Measurements from ENCODE around the gene PAPPA.

The PAPPA gene

DNA sequence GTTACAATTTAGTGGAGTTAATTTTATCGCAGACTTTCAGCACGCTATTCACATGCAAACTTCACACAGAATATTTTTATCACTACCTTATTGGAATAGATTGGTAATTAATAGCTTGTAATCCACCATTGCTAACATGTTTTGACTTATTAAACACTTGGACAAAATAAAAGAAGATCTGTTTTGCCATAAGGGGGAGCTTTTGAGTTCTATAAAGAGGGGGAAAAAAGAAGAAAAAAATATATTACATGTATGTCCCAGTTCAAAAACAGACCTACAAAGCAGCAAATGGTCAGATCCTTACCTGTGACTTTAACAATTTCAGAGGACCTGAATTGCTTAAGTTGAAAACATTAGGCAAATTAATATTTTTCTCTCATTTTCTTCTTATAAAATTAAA lies 1.2 kb upstream of the PAPPA start:
- DNase-seq (ENCODE audit: extremely low read depth in 1 of 2, low read depth in 1 of 2): no peak

DNA sequence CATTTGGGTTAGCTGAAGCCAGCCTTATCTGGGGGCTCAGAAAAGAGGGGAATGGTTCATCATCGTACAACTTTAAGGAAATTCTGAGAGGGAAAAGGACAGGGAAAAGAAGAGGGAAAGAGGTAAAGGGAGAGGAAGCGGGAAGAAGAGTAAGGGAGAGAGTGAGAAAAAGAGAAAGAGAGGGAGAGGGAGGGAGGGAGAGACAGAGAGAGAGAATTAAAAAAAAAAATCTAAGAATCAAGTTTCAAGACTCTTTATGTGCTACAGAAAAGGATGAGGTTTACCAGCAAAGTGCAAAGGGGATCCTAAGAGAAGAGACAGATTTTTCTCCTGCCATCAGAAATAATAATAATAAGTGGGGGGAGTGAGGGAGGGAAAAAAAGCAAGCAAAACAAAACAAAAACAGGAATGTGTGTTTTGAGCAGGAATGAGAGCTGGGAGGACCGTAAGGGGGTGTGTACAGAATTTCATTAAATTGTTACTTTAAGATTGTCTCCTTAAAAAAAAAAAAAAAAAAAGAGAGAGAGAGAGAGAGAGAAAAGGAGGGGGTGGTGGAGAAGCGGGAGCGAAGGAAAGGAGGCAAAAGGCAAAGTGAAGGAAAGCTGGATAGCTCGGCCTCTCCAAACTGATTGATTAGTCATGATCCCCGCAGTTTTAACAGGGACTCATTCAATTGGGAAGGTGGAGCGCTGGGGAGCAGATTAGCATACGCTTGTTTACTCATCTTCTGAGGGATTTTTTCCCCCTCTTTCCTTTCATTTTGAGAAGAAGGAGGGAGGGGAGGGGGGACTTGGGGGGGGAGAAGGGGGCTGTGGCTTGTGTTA lies 438 bp upstream of the PAPPA start:
- no peak for DNase-seq (ENCODE audit: extremely low read depth in 1 of 2, low read depth in 1 of 2)

DNA sequence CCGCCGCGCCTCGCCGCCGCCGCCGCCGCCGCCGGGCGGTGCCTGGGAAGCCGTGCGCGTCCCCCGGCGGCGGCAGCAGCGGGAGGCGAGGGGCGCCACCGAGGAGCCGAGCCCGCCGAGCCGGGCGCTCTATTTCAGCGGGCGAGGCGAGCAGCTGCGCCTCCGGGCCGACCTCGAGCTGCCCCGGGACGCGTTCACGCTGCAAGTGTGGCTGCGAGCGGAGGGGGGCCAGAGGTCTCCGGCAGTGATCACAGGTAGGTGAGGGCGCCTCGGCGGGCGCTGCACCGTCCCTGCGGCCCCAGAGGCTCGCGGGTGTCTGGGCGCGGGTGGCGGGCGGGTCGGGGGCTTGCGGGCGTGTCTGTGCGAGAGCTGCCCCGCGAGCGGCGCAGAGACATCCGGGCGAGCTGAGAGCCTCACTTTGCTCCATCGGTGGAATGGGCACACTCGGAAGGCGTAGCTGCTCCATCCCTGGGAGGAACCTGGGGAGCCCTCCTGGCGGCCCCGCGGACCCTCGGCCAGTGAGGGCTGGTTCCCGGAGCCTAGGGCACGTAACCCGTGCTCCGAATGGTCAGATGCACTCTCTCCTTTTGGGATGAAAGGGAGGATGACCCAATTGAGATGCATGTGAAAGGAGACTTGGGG lies 864 bp downstream of the PAPPA start:
- DNase-seq (ENCODE audit: extremely low read depth in 1 of 2, low read depth in 1 of 2): no peak

DNA sequence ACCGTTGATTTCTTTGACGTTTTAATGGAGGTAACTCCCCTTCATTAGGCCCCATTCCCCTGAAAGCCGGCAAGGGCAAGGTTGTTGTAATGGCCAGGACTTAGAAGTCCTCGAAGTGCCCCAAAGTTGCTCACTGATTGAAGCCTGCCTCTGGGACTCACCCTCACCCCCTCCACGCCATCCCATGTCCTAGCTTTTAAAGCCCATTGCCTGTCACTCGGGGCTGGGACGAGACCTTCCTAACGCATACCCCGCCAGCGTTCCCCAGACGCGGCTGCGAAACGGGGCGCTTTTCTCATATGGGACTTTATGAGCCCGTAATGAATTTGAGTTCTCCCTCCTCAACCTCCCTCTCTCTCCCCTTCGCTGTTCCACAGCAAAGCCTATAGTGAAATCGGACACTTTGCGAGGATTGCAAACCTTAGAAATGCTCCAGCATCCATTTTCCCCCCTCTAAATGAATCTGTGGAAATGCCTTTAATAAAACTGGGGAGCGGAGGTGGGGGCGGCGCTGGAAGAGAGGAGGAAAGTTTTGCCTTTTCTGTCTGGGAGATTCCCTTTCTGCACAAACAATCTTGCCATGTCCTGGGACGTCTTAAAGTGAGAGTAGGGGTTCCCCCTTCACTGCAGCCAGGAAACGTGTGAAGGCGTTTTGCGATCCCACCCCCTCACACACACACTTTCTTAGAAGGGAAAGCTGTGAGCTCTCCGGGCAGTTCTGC lies 1.5 kb downstream of the PAPPA start:
- no peak for DNase-seq (ENCODE audit: extremely low read depth in 1 of 2, low read depth in 1 of 2)

DNA sequence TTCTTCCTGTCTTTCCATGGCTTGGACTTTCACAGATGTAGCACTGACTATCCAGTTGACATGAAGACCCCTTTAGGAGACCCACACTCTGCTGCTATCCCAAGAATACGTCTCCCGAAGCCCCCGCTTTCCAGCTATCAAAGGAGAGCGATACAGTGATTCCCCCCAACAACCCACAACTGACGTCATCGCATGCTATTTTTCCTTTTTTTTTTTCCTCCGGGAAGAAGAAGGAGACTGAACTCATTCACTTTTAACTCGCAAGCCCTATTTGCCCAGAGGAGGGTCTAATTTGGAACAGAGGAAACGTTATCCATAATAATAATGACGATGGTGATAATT lies 2.1 kb downstream of the PAPPA start:
- no peak for DNase-seq (ENCODE audit: extremely low read depth in 1 of 2, low read depth in 1 of 2)

GRCh38 chr9:116156621-116157314 lies 3.2 kb downstream of the PAPPA start:
- no peak for DNase-seq (ENCODE audit: extremely low read depth in 1 of 2, low read depth in 1 of 2)

DNA sequence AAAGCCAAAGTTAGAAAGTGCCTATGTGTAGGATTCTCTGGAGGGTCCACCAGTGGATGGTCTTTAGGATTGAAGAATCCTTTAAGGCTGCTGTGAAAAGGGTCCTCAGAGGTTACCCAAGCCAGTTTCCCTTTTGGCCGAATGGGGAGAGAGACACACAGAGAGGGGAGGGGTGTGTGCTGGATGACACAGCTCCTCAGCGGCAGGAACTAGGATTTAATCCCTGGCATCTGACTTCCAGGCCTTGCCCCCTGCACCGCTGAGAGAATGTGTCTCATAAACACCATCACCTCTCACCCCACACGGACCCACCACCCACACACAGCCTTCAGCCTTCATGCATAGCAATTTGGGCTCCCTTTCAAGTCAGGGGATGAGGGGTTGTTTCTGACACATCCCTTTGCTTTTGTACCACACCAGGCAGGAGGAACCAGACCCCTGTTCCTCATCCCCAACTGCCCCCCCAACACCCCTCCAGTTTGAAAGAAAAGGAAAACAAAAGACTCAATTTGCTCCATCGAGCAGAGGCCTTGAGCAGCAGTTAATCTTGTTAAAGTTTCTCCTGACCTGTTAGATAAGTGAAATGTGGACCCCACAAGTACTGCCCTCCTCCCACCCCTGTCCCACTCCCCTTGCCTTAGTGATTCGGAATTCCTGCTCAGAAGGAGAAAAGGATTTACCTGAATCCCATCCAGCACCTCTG lies 4.0 kb downstream of the PAPPA start:
- no peak for DNase-seq (ENCODE audit: extremely low read depth in 1 of 2, low read depth in 1 of 2)

DNA sequence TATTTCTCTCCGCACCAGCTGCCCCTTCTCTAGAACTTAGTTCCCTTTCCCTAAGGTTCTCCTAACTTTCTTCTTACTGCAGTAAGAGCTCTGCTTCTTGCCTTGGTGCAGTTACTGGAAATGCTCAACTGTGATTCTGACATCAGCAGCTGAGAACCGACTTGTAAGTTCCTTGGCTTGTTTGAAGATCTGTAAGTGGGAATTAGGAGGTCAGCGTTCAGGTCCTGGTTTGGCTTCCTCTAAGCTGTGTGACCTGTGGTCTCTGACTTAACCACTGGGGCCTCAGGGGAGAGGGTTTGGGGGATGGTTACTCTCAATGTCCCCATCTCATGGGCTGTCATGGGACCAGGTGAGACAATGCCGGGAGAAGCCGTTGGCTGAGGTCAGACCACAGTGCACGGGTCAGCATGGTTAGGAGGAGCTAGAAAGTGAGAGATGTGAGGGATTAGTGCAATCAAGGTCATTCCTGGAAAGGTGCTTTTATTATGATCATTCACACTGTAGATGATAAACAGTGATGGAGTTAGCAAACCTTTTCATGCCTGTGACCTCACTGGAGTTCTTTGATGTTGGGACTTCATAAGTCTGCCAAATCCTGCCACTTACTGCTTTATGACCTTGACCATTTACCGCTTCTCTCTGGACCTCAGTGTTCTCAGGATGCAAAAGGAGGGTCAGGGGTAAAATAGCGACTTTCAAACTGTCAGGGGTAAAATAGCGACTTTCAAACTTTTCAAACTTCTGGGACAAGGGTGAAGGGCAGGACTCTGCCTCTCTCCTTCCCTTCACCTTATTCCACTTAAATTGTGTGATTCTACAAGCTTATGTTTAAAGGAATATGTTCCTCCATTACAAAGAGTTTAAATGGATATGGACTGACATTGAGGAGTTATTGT lies 7.3 kb downstream of the PAPPA start:
- no peak for DNase-seq (ENCODE audit: extremely low read depth in 1 of 2, low read depth in 1 of 2)

DNA sequence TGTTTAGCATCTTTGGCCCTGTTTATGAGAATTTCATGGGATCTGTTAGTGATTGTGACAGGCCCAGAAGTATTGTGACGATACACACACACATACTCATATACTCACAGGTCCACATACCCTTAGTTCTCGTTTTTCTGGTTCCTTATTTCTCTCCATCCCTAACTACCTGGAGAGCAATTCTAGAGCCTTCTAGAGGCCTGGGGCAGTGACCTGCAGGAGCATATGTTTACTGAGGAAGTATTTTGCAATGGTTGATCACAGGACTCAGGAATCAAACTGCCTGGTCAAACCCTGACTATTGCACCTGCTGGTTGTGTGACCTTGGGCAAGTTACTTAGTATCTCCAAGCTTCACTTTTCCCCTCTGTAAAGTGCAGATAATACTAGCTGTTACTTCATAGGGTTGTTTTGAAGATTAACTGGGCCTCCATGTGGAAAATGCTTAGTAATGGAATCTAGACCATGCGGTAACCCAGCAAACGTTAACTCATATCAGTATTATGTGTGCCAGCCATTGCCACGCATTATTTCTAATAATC lies 8.7 kb downstream of the PAPPA start:
- DNase-seq (ENCODE audit: extremely low read depth in 1 of 2, low read depth in 1 of 2): no peak

GRCh38 chr9:116163293-116164055 lies 9.9 kb downstream of the PAPPA start:
- DNase-seq (ENCODE audit: extremely low read depth in 1 of 2, low read depth in 1 of 2): no peak

DNA sequence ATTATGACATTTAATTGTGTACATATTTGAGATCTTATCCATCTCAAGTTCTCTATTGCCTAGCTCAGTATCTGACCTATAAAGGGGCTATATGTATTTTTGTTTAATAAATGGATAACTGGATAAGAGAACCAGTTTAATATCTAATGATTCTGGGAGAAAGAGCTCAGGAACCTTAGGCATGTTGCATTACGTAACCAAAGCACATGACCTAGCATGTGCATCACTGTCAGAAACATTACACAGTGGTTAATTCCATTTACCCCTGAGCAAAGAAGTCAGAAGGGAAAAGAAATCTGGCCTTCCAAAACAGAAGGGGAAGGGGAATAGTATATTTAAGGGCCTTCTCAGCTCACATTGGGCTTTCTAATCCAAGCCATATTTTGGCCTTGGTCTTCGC lies 12.3 kb downstream of the PAPPA start:
- no peak for DNase-seq (ENCODE audit: extremely low read depth in 1 of 2, low read depth in 1 of 2)

DNA sequence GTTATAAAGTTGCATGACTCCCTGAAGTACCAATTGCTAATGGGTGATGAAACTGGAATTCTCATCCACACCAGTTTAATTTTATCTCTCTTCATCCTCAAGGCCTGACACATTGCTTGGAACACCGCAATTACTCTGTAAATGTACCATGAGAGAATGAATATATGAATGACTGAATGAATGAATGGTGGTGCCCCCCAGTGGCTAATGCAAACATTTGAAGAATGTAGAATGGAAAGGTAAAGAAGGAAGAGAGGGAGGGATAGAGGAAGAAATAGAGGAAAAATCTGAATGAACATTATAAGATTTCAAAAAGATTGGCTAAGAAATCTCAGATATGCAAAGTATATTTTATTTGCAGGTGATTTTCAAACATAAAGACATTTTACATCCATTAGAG lies 13.1 kb downstream of the PAPPA start:
- DNase-seq (ENCODE audit: extremely low read depth in 1 of 2, low read depth in 1 of 2): no peak

GRCh38 chr9:116168231-116168630 lies 14.6 kb downstream of the PAPPA start:
- no peak for DNase-seq (ENCODE audit: extremely low read depth in 1 of 2, low read depth in 1 of 2)

- no peak for DNase-seq (ENCODE audit: extremely low read depth in 1 of 2, low read depth in 1 of 2)
Observed at GRCh38 chr9:116172216-116172615, 18.6 kb downstream of the PAPPA start.

- DNase-seq (ENCODE audit: extremely low read depth in 1 of 2, low read depth in 1 of 2): no peak
Observed at GRCh38 chr9:116174347-116174746, 20.8 kb downstream of the PAPPA start.

DNA sequence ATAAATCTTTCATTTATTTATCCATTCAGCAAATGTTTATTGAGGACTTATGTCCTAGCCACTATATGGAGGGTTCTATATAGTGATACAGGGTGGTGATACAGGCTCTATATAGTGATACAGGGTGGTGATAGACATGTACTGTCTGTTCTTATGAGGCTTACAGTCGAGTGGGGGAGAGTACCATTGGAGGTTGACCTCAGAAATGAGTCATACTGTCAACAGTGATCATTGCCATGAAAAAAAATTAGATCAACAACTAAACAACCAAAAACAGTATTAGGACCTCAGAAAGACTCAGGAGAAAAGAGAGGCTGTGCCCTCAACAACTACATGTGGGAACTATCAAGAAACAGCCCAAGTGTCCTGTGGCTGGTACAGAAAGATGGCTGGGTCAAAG lies 22.0 kb downstream of the PAPPA start:
- DNase-seq (ENCODE audit: extremely low read depth in 1 of 2, low read depth in 1 of 2): no peak

DNA sequence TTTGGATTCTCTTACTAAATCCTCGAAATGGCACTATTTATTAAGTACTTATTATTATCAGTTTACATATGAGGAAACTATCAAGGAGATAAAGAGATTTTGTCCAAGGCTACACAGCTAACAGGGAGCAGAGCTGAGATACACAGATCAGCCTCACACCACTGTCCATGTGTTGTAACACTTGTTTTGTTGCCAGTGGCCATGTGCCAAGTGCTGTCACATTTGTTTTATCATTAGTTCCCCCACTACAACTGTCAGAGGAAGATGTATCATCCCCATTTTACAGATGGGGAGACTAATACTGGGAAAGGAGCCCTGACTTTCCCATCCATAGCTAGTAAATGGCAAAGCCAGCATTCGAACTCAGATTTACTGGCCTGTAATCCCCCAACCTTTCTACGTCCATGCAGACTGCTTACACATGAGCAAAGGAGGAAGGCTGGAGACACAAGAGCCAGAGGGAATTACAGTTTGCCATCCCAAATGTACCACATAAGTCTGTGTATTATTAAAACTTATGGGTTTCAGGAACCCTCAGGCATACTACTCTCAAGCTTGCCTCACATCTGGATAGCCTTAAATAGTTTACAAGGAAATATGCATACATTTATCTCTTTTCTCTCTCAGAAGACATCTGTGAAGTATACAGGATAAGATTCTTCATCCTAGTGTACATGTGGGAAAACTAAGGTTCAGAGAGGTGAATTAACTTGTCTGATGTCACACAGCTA lies 25.1 kb downstream of the PAPPA start:
- DNase-seq (ENCODE audit: extremely low read depth in 1 of 2, low read depth in 1 of 2): no peak

DNA sequence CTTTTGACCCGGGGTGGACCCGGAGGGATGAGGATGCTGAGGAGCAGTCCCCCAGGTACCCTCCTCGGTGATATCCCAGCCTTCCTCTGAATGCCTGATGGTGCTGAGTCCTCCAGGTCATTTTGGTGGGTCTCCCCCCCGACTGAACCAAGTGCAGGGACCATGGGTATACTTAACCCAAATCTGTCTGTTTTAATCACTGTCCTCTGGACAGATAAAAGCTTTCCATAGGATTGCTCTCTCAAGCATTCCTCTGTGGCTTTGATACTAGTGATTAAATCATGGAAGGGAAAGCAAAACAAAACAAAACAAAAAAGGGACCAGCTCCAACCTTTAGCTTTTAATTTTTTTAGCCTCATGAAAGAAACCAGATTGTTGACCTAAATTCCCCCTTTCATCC lies 26.0 kb downstream of the PAPPA start:
- no peak for DNase-seq (ENCODE audit: extremely low read depth in 1 of 2, low read depth in 1 of 2)

All from activated CD8-positive, alpha-beta memory T cell treated with anti-CD3 and anti-CD28 coated beads for 1 hour (primary cell).